ENCODE data around the gene OTUB1. TPM values are rescaled to one million over a fixed set of nuclear protein-coding genes. Genes with fewer than 3 reads are reported as not detected.

The OTUB1 gene
- total and polyA plus RNA-seq, 2 experiments from 2014 or later = 119 to 269 TPM

DNA sequence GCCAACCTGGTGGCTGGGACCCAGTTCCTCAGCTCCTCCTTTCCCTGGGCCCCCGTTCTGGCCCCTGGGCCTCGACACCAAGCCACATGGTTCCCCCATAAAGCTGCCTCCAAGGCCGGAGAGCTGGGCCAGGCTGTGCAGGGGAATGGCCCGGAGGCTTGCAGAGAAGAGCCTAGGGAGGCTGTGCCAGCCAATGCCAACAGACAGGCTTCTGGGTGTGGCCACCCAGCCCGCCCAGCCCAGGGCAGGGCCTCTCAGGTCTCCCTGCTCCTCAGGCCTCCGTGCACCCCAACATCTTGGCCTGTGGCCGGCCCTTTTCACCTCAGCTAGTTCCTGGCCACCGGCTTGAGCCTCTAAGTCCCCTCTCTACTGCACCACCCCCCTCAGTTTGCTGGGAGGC, 32.1 kb downstream of the OTUB1 start:
- no peak overlapping the region for H3K27ac ChIP-seq
- TF ChIP-seq, protein P1, sequence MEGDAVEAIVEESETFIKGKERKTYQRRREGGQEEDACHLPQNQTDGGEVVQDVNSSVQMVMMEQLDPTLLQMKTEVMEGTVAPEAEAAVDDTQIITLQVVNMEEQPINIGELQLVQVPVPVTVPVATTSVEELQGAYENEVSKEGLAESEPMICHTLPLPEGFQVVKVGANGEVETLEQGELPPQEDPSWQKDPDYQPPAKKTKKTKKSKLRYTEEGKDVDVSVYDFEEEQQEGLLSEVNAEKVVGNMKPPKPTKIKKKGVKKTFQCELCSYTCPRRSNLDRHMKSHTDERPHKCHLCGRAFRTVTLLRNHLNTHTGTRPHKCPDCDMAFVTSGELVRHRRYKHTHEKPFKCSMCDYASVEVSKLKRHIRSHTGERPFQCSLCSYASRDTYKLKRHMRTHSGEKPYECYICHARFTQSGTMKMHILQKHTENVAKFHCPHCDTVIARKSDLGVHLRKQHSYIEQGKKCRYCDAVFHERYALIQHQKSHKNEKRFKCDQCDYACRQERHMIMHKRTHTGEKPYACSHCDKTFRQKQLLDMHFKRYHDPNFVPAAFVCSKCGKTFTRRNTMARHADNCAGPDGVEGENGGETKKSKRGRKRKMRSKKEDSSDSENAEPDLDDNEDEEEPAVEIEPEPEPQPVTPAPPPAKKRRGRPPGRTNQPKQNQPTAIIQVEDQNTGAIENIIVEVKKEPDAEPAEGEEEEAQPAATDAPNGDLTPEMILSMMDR (IDR thresholded peaks at IDR 0.05; ENCODE audit: low read depth, low read length) = no peak
- no peak for DNase-seq (ENCODE audit: low read depth in 1 of 2, low spot score in 1 of 2)
- peaks cover 4% of the 10 kb centered on the region for H3K4me1 ChIP-seq (ENCODE audit: low read depth)
- H3K27me3 ChIP-seq = no peaks in the 10 kb centered on the region
- H3K9me3 ChIP-seq (ENCODE audit: low read depth) = no peaks in the 10 kb centered on the region
- H3K4me3 ChIP-seq = no peak overlapping the region
- H3K36me3 ChIP-seq = no peaks in the 10 kb centered on the region

DNA sequence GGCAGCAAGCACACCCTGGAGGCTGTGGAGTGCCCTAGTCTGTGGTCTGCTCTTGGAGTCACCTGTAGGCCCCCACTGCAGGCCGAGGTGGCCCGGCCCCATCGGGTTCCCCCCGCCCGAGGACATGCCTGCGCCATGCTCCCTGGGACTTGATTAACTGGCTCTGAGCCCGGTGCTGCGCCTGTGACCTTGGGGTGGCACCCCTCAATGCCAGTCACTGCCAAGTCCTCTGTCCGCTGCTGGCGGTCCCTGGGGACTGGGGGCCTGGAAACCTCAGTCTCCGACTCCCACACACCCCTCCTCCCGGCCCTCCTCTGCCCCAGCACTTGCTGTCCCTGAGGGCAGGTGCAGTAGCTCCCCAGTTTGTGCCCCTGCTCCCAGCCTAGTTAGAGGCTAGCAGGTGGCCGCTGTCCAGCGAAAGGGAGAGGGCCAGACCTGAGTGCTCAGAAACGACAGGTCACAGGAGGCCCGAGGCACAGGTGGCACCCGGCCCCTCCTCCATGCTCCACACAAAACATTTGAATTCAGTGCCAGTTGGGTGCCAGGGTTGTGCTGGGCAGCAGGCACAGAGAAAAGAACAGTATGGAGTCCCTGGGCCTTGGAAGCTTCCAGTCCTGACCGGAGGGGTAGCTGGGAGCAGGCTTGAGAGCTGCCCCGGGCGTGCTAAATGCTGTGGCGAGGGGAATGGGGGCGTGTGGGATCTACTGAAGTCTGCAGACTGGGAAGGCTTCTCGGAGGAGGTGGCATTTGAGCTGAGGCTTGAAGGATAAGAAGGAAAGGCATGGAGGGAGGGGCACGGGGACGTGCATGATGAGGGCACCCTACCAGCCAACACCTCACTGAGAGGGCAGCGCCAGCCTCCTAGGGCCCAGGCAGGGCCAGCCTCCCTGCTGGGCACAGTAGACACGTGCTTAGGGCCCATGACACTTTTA, 33.1 kb downstream of the OTUB1 start:
- H3K36me3 ChIP-seq = no peaks in the 10 kb centered on the region
- peaks cover 4% of the 10 kb centered on the region for H3K4me1 ChIP-seq (ENCODE audit: low read depth)
- no peak overlapping the region for H3K4me3 ChIP-seq
- H3K27me3 ChIP-seq = no peaks in the 10 kb centered on the region
- no peak overlapping the region for H3K27ac ChIP-seq
- TF ChIP-seq, protein P1 (IDR thresholded peaks at IDR 0.05; ENCODE audit: low read depth, low read length) = no peak
- H3K9me3 ChIP-seq (ENCODE audit: low read depth) = no peaks in the 10 kb centered on the region
- no peak for DNase-seq (ENCODE audit: low read depth in 1 of 2, low spot score in 1 of 2)

DNA sequence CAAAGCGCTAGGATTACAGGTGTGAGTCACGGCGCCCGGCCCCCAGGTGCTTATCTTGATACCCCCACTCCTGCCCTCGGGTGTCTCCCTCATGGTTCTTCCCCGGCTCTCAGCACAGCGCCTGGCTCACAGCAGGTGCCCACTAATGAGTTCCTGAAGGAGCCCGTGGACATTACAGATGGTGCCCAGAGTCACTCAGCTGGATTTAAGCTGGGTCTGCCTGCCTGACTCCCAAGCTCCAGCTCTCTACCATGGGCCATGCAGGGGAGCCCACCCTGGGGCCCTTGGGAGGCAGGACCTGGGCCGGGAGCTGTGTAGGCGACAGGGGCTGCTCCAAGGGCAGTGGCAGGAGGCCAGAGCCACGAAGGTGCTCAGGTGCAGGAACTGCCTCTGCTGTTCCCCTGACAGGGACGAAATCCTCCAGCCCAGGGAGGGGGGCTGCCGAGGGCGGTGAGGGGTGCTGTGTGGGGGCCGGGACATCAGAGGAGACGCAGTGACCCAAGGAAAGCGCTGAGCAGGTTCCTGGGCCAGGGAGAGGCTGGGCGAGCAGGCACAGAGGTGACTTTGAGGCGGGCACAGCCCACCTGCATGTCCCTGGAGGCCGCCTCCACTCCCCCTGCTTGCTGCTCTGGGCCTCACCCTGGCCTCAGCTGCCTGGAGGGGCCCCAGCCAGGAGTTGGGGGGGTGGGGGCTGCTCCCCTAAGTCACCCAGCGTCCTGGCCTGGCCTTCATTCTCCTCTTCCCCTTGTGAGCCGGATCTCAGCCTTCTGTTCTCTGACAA, 34.9 kb downstream of the OTUB1 start:
- peaks cover 8% of the 10 kb centered on the region for H3K4me1 ChIP-seq (ENCODE audit: low read depth)
- H3K9me3 ChIP-seq (ENCODE audit: low read depth) = no peaks in the 10 kb centered on the region
- no peaks in the 10 kb centered on the region for H3K36me3 ChIP-seq
- H3K27me3 ChIP-seq = no peaks in the 10 kb centered on the region
- TF ChIP-seq, protein P1 (IDR thresholded peaks at IDR 0.05; ENCODE audit: low read depth, low read length) = no peak
- DNase-seq (ENCODE audit: low read depth in 1 of 2, low spot score in 1 of 2) = no peak
- no peak overlapping the region for H3K27ac ChIP-seq
- H3K4me3 ChIP-seq = no peak overlapping the region

GRCh38 chr11:64021757-64022093, 35.5 kb downstream of the OTUB1 start:
- H3K27me3 ChIP-seq = no peaks in the 10 kb centered on the region
- H3K27ac ChIP-seq = no peak overlapping the region
- TF ChIP-seq, protein P1 (IDR thresholded peaks at IDR 0.05; ENCODE audit: low read depth, low read length) = no peak
- no peaks in the 10 kb centered on the region for H3K36me3 ChIP-seq
- peaks cover 8% of the 10 kb centered on the region for H3K4me1 ChIP-seq (ENCODE audit: low read depth)
- no peak for DNase-seq (ENCODE audit: low read depth in 1 of 2, low spot score in 1 of 2)
- no peaks in the 10 kb centered on the region for H3K9me3 ChIP-seq (ENCODE audit: low read depth)
- H3K4me3 ChIP-seq = no peak overlapping the region

- Histone ChIP-seq H3K9me3 (ENCODE audit: low read depth) (no peaks in the 10 kb centered on the region), H3K27ac (no peak overlapping the region), H3K27me3 (no peaks in the 10 kb centered on the region), H3K36me3 (no peaks in the 10 kb centered on the region), H3K4me3 (no peak overlapping the region), H3K4me1 (ENCODE audit: low read depth) (peaks cover 8% of the 10 kb centered on the region)
- TF ChIP-seq, protein P1 (IDR thresholded peaks at IDR 0.05; ENCODE audit: low read depth, low read length) = no peak
- no peak for DNase-seq (ENCODE audit: low read depth in 1 of 2, low spot score in 1 of 2)
Observed at GRCh38 chr11:64022125-64022784, 36.0 kb downstream of the OTUB1 start.
